ENCODE data around the gene CLTB. TPM values are rescaled to one million over a fixed set of nuclear protein-coding genes. Genes with fewer than 3 reads are reported as not detected.

CLTB gene
- total and polyA plus RNA-seq, 2 of the 8 experiments (the other 6 are each of a cell fraction or from before 2014, with no cell fraction given) = 25.9 to 34.9 TPM

DNA sequence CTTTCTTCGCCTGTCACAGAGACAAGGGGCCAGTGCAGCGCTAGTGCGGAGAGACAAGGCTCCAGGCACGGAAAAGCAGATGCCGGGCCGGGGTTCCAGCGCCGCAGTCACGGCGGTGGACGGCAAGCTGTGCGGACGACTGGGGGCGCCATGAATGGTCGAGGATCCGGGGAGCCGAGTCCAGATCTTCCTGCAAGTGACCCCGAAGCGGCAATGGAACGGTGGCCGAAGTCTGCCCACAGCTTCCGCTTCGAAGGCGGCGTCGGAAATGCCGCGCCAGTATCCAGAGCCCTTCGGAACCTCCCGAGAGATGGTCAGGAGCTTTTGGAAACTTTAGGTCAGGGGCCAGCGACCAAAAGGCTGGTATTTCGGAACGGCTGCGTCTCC is 31.2 kb upstream of the CLTB start:
- peak overlapping the region; percentile 73; the same call in 1 of the 2 replicates for H2AFZ ChIP-seq (ENCODE audit: low read length)
- no peaks in the 10 kb centered on the region for H3K9me3 ChIP-seq (ENCODE audit: insufficient read depth in 2 of 2, low read depth in 1 of 2, low read length in 1 of 2)
- peak overlapping the region; percentile 87 for H4K5ac ChIP-seq (ENCODE audit: insufficient read length, low read depth, low read length)
- H3K4me2 ChIP-seq (ENCODE audit: insufficient read depth in 1 of 2, low read depth in 2 of 2, low read length in 2 of 2) = peak overlapping the region; percentile 76 to 87
- 1% methylated on average over 34 of the region's 34 CpGs; no CpG with 5 or more reads in 1 of the 2 experiments for WGBS, 2 experiments (ENCODE audit: extremely low coverage in 1 of 2, insufficient coverage in 1 of 2, insufficient read length in 1 of 2, insufficient replicate concordance in 2 of 2, low coverage in 1 of 2, low lambda C conversion rate in 2 of 2, missing lambda C conversion rate in 1 of 2)
- H3K79me2 ChIP-seq (ENCODE audit: control insufficient read depth in 1 of 2, insufficient read depth in 2 of 2, low read length in 2 of 2) = peaks cover 5 to 35% of the 10 kb centered on the region in 2 experiments
- DNase-seq (ENCODE audit: low read depth in 1 of 2, low spot score in 2 of 2) (peak in 1 of 2 experiments; percentile 78), FAIRE-seq (no peak)
- ChIA-PET POLR2A (ENCODE audit: partially characterized antibody) (interaction anchor here (0.6 to 3.4 kb wide), 19 partner anchors 8 to 969 kb away, joined by 3 to 24 read pairs (median 4); partner anchors contain the start of genes CLTB, NOP16, RNF44 and SFXN1), CTCF (ENCODE audit: partially characterized antibody) (interaction anchor here (0.6 to 1.9 kb wide), 17 partner anchors 9 to 111 kb away, joined by 3 to 15 read pairs (median 3); partner anchors contain the start of gene CLTB)
- peaks cover 12% of the 10 kb centered on the region for H3K23me2 ChIP-seq (ENCODE audit: low read depth, low read length)
- peak overlapping the region; percentile 98 for H4K8ac ChIP-seq (ENCODE audit: extremely low read depth, insufficient read depth, low read length)
- peak overlapping the region; percentile 60; the same call in 1 of the 2 replicates for H2BK12ac ChIP-seq (ENCODE audit: low read depth, low read length)
- no peak overlapping the region for H2BK120ac ChIP-seq (replicated peaks; ENCODE audit: low read depth, low read length)
- peak overlapping the region; percentile 57 for H3K4ac ChIP-seq (replicated peaks; ENCODE audit: insufficient read length, low read depth, low read length)
- H3K18ac ChIP-seq (ENCODE audit: extremely low read depth, low read length) = no peak overlapping the region; the same call in 1 of the 2 replicates
- H3K4me3 ChIP-seq (ENCODE audit: extremely low read depth in 1 of 4, insufficient read depth in 2 of 4, low read depth in 3 of 4, low read length in 4 of 4) = peak overlapping the region; percentile 70 to 100 (median 82)
- no peak overlapping the region for H3K23ac ChIP-seq (ENCODE audit: insufficient read length)
- no peak overlapping the region for H2AK5ac ChIP-seq (ENCODE audit: low read depth, low read length)
- peaks cover 0 to 4% (median 0%) of the 10 kb centered on the region in 4 experiments; a peak in 1 of 7 replicates for H3K4me1 ChIP-seq (replicated peaks in 1 of 4; ENCODE audit: control insufficient read depth in 3 of 4, insufficient read depth in 4 of 4, low read length in 3 of 4)
- 0 out of 2 replicates have a peak, but pooled peaks cover 5% of the 10 kb centered on the region for H3K79me1 ChIP-seq (ENCODE audit: low read depth, low read length)
- no peak overlapping the region for H2BK20ac ChIP-seq (ENCODE audit: low read length)
- no peaks in the 10 kb centered on the region for H3K27me3 ChIP-seq (replicated peaks in 1 of 4; ENCODE audit: control insufficient read depth in 3 of 4, extremely low read depth in 1 of 4, insufficient read depth in 3 of 4, low read length in 3 of 4)
- H4K20me1 ChIP-seq (replicated peaks in 1 of 2; ENCODE audit: control insufficient read depth in 1 of 2, insufficient read depth in 2 of 2, low read length in 2 of 2) = peaks cover 0 to 2% of the 10 kb centered on the region in 2 experiments
- peaks cover 0 to 2% (median 0%) of the 10 kb centered on the region in 4 experiments; a peak in 2 of 8 replicates for H3K36me3 ChIP-seq (ENCODE audit: control insufficient read depth in 2 of 4, insufficient read depth in 4 of 4, low read length in 3 of 4)
- no peak overlapping the region for H2BK15ac ChIP-seq (ENCODE audit: low read length)
- H3K56ac ChIP-seq (replicated peaks; ENCODE audit: insufficient read length, low read depth, low read length) = peak overlapping the region; percentile 60
- H3K27ac ChIP-seq (ENCODE audit: low read depth, low read length) = peak overlapping the region; percentile 89
- H3K14ac ChIP-seq (ENCODE audit: insufficient read length) = no peak overlapping the region
- H4K91ac ChIP-seq (replicated peaks; ENCODE audit: insufficient read length, low read length) = peak overlapping the region; percentile 70
- peak overlapping the region; percentile 72 to 90 (median 82) for H3K9ac ChIP-seq (replicated peaks in 1 of 4; ENCODE audit: extremely low read depth in 1 of 4, low read depth in 3 of 4, low read length in 3 of 4)
- peak overlapping the region; percentile 84 for H2BK5ac ChIP-seq (ENCODE audit: low read depth, low read length)
- TF ChIP-seq FOSL1 (IDR thresholded peaks at IDR 0.05; ENCODE audit: insufficient read depth, low read depth, low read length) (no peak), TAF1 (IDR thresholded peaks at IDR 0.05; ENCODE audit: low read depth, low read length) (peak; percentile 59), CREB1 (IDR thresholded peaks at IDR 0.05) (no peak), CTBP2 (IDR thresholded peaks at IDR 0.05; ENCODE audit: borderline replicate concordance, insufficient read depth, insufficient read length, low read length) (no peak), TBP (IDR thresholded peaks at IDR 0.05; ENCODE audit: low read depth, low read length) (peak; percentile 57; the same call in 1 of the 2 replicates), TAF7 (optimal IDR thresholded peaks at IDR 0.05; ENCODE audit: borderline replicate concordance, low read depth, low read length) (peak; percentile 72), RBBP5 (IDR thresholded peaks at IDR 0.05; ENCODE audit: borderline replicate concordance, low read depth, low read length) (no peak; the same call in 1 of the 2 replicates), HDAC6 (IDR thresholded peaks at IDR 0.05; ENCODE audit: low read depth, low read length) (no peak), POLR2AphosphoS5 (IDR thresholded peaks at IDR 0.05; ENCODE audit: low read depth, low read length) (peak; percentile 29; the same call in 1 of the 2 replicates), SUZ12 (IDR thresholded peaks at IDR 0.05; ENCODE audit: low read length) (no peak), CHD1 (IDR thresholded peaks at IDR 0.05; ENCODE audit: low read depth, low read length) (no peak)
- TF ChIP-seq, protein P1, sequence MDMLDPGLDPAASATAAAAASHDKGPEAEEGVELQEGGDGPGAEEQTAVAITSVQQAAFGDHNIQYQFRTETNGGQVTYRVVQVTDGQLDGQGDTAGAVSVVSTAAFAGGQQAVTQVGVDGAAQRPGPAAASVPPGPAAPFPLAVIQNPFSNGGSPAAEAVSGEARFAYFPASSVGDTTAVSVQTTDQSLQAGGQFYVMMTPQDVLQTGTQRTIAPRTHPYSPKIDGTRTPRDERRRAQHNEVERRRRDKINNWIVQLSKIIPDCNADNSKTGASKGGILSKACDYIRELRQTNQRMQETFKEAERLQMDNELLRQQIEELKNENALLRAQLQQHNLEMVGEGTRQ (IDR thresholded peaks at IDR 0.05; ENCODE audit: low read length) = no peak

Data from H1 (cell line).